Stimulated activated CD4-positive, alpha-beta T cell treated with anti-CD3 and anti-CD28 coated beads, Interleukin-2, amount 100 ng/mL, for 4 hours (primary cell): ENCODE results near the gene VSIR.
A peak's percentile ranks its signal among the peaks of the same experiment; 100 is the strongest.

Experiments used
- DNase-seq: peaks from one replicate; pipeline ENCODE4 v3.0.0-alpha.2; 2020; ENCODE audit warnings: low read depth

VSIR gene

DNA sequence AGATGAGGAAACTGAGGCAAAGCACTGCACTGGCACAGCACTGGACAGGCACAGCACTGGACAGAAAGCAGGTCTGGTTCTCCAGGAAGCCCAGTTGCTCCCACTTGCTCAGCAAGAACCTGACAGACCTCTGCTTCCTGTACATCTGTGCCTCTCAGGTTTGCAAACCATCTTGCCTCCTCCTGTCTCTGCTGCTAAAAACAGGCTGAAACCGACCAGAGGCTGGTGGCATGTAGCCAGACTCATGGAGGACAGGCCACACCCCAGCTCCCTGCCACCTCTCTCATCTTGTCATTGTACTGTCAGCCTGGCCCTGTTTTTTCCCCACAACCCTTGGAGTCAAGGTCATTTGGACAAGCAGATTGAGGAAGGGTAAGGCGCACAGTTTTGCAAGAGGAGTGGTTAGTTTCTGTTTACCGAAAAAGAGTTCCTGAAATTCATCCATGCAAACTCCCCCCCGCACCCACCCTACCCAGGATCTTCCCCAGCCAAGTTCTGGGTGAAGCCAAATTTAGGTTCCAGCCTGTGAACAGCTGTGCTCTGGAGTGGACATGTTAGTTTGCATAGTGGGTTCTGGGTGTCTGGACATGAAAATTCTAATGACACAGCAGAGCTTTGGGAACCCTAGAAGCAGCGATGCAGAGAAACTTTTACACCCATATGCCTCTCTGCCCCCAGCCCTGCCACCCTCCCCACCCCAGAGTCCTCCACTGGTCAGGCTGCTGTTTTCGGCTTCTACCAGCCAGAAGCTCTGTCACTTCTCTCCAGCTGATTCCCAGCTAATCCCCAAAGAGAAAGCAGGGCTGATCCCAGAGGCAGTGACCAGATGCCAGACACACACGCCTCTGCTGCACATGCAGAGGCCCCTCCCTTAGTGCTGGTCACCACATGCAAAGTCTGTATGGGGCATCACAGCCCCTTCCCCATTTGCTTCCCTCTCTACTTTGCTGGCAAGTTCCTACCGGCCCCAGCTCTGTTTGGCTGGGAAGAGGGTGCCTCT is 45.3 kb downstream of the VSIR start:
- DNase-seq = no peak

DNA sequence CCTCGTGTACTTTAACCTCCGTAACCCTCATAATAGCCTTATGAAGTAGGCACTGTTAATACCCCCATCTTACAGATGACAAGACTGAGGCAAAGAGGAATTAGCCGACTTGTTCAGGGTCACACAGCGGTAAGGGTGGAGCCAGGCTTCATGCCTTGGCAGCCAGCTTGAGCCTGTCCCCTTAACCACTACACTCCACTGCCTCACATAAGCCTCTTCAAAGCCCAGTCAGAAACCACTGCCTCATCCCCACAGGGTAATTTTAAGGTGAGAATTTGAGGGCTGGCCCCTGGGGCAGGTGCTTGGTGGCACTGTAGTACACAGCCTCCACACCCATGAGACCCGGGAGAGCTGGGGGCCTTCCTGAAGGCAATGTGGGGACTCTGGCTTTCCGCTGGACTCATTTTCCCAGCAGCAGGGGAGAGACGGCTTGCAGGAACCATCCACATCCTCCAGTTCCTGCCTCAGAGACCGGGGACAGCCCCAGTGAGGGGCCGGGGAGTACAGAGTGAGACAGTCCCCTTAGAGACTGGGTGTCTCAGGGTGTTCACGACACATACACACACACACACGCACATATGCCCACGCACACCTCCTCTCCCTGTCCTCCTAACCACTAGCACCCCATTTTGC is 46.1 kb downstream of the VSIR start:
- peak; percentile 70 for DNase-seq

DNA sequence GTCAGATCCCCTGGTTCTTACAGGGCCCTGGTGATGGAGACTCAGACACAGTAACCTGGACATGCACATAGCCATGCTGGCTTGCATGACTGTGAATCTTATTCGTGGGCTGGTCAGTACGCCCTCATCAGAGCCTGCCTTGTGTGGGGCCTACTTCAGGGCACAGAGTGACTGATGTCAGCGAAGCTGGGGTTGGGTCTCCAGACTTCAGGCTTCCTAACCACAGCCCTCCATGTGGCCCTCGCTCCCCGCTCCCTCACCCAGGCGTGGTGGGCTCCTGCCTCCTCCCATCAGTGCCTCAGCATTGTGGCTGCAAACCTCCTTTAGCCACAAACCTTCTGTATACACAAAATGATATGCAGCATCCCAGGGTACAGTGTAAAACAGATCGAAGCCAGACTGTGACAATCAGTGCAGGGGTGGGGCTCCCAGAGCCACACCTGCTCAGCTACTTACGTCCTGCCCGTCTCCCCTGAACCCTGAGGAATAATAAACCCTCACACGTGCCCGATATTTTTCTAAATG is 46.7 kb downstream of the VSIR start:
- no peak for DNase-seq

DNA sequence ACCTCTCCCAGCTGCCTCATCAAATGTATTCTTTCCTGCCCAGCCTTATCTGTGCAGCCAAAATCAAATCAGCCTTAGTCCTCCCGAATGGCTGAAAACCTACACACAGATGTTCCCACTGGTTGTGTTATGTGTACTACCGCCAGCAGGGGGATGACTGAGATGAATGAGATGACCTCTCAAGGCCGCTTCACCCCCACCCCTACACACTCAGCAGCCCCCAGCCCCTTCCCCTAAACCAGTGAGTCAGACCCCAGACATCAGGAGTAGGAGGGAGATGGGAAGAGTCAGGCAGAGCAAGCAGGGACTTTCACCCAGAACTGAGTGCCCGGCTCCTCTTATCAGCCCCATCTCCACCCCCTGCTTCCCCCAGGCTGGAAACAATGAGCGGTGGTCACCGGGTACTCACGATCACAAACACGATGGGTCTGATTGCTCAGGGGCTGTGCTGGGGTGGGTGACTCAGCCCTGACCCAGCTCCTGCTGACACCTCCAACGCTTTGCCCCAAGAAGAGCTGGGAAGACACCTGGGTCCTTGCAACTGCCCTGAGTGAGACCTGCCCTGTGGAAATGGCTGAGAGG is 47.2 kb downstream of the VSIR start:
- DNase-seq = peak; percentile 84

DNA sequence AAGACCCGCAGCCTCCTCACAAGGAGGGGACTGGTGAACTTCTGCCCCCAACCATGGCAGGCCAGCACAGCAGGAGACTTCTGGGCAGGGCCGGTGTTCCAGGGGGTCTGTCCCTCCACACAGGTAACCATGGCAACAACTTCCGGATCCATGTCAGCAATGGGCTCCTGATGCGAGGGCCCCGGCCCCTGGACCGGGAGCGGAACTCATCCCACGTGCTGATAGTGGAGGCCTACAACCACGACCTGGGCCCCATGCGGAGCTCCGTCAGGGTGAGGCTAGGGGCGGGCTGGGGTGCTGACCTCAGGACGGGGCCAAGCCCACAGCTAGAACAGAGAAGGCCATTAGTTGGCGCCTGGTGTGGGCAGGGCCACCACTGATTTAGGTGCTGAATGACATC is 48.1 kb downstream of the VSIR start:
- DNase-seq = no peak

DNA sequence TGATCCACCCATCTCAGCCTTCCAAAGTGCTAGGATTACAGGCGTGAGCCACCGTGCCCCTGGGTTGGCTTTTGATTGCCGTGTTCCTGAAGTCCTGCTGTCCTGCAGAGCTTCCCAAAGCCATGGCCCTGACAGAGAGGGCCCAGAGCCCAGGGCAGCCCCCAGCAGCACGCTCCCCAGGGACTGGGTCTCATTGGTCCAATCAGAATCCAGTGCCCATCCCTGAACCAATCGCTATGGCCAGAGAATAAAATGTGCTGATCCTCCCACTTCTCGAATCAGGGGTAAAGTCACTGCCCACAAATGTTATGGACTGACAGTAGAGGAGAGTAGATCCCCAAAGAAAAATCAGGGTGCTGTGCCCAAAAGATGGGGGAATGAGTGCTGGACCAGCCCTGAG is 48.8 kb downstream of the VSIR start:
- no peak for DNase-seq

DNA sequence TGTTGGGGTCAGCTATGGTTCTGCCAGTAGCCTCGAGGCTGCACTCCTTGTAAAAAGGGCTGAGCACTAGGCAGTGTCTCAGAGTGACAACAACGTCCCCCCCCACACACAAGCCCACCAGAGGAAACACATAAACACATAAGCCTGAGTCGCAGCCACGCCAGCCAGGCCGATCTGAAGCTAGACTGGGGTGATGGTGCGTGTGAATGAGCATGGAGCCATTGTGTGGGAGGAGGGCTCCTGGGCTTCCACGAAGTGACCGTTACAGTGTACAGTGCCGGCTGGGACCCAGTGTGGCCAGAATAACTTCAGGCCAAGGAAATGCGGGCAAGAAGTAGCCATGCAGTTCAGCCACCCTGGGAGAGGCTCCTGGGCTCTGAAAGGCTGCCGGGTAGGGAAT is 50.0 kb downstream of the VSIR start:
- DNase-seq = no peak

DNA sequence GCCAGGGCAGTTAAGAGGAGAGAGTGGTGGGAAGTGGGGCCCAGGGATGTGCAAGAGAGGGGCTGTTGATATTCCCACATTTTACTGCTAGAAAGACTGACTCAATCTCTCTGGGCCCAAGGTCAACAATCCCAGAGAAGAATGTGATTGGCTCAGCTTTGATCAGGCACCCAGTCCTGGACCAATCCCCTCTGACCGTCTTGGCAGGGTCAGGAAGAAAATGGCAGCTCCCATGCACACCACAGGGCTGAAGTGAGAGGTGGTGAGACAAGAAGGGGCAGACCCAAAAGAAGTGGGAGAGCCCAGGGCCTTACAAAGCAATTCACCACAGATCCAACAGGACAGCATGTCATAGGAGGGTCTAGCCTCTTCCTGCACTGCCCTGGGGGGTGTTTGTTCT is 50.5 kb downstream of the VSIR start:
- no peak for DNase-seq

DNA sequence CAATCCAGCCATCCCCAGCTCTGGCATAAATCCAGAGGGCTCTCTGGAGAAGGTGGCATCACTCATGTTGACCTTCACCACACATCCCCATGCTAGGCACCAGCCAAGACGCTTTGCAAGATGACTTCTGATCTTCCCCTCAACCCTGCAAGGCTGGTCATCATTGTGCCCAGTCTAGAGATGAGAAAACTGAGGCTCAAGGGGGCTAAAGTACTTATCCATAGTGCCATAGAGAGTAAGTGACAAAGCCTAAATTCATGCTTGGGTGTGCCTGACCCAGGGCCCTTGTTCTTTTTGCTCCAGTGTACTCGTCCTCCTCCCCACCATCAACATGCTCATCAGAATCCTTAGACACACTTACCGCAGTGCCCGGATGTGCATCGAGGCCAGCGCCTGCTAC is 52.0 kb downstream of the VSIR start:
- no peak for DNase-seq

DNA sequence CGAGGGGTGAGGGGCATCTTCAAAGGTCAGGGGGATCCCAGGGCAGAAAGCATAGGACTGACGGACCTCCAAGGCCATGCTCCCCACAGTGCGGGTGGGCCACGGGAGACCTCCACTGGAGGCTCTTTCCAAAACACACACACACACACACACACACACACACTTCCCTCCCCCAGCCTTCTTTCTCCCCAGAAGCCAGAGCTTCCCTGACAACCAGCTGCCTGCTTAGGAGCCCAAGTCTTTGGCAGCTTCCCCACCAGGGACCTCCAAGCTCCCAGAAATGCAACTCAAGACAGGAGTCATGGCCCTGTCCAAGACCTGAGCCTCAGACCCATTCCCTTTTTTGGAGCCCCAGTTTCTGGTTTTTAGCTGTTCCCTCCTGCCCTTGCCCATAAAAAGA is 53.0 kb downstream of the VSIR start:
- DNase-seq = no peak

DNA sequence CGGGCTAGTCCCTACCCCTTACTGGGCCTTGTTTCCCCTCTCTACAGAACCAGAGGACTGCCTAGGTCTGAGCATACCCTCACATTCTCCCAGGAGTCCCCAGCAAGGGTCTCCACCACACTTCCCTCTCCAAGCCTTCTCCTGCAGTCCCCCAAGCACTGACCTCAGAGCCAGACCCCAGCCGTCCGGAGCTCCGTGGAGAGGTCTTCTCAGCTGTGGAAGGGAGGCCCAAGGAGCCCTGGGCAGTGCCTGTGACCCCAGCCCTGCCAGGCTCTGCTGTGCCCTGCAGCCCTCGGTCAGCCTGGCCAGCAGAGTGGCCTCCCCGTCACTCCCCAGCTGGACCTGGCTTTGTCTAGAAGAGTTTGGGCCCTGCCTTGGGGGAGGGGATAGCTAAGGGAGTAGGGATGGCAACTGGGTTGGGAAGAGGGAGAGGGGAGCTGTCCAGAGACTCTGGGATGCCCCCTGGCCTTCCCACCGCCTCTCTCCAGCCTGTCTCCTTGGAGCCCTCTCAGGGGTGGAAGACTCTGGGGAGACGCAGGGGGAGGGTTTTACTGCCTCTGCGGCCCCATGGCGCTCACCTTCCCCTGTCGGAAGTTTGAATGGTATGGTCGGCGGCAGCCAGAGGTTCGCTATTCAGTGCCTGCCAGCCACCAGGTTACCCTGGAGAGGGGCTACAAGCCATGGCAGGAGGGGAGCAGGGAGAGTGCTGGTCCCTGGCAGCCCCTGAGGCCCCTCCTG is 53.7 kb downstream of the VSIR start, which contains the start of gene C10orf105:
Gene C10orf105, minus strand, starts transcription at position 315 of the 738 bp plus-strand sequence. CDS start 3,441 bp downstream, outside the sequence.
- DNase-seq = no peak

DNA sequence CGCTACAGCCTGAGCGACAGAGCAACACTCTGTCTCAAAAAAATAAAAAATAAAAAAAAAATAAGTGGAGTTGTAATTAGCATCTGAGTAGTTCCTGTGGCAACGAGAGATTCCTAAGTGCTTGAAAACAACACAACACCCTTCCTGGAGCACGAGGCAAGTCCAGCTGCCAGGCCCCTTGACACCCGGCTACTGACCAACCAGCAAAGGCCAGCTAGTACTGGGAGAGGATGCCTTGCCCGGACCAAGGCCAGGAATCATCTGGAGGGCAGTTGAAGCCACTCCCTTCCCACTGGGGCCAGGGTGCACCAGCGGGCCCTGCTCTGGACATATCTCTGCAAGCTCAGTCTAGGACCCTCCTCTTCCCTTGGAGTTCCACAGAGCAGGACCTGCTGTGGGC is 54.3 kb downstream of the VSIR start:
- no peak for DNase-seq

DNA sequence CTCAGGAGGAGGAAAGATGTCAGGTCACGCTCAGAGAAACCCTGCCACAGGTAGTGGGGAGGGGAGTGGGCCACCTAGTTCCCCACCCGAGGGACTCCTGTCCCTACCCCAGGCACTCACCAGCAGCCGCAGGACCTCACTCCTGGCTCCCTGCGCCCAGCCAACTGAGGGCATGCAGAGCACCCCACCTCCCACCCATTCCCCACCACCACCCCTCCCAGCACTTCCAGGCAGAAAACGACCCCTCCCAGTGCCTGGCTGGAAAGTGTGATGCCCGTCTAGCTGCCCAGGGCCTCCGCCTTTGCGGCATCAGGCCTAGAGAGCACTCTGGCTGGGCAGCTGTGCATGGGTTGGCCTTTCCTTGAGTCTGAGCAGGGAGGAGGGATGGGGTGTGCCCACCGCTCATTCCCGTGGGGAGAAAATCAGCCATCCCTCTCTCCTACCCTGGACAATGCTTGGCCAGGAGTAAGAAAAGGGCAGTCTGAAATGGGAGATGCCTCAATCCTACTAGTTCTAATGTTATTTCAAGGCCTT is 55.1 kb downstream of the VSIR start:
- DNase-seq = no peak

DNA sequence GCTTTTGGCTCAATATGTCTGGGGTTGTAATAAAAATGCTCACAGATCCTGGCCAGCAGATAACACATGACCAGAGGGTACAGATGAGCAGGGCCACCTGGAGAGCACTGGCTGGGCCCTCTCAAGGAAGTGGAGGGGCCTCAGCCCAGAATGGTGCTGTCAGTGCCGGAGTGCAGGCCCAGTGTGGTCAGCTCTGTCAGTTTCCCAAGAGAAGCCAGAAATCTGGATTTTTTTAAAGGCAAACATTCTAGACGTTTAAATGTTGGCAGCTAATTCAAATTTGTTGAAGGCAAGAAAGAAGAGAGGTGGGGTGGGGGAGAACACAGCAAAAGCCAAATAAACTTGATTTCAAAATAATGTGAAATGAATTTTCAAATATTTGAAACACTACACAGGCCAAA is 55.8 kb downstream of the VSIR start:
- DNase-seq = no peak

DNA sequence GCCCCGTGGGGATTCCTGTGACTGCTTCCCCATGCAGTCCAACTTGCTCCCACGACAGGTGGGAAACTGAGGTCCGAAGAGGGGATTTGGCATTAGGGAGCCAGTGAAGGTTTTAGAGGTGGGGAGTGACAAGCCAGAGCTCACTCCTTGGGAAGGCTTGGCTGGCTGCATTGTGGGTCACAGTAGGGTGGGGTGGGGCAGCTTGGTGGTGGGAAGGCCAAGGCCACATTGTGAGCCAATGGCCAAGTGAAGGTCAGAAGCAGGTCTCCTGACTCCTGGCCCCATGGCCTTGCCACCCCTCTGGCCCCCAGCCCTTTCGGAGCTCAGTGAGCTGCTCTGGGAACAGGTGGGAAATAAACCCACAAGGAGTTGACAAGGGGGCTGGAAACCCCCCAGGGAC is 56.3 kb downstream of the VSIR start:
- no peak for DNase-seq

DNA sequence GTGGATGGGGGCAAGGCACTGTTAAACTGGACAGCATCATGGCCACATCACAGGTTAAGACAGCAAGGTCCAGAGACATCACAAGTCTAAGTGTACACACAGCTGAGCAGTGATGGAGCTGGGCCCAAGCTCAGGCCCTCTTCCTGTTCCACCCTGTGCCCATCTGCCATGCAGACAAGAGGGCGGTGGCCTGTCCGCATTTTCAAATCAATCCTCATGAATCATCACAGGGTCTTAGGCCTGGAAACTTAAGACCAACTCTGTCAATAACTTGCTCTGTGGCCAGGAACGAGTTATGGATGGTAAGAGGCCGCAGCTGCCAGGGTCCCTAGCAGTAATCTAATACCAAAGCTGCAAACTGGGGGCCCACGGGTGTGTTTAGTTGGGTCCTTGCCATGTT is 56.9 kb downstream of the VSIR start:
- no peak for DNase-seq

DNA sequence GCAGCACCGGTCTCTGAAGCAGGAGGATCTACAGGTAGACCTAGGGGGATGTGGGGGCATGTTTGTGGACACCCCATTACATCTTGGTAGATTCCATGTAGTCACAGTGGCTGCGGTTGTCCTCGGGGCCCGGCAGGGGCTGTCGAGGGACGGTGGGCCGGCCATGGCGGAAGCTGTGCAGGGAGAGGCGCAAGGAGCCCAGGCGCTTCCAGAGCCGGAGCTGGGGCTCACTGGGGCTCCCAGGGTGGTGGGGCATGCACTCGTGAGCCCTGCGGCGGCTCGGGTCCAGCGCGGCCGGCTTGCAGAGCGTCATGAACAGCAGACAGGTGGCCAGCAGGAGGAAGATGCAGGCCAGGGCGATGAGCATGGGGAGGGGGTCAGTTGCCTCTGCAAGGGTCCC is 57.5 kb downstream of the VSIR start:
- DNase-seq = no peak

DNA sequence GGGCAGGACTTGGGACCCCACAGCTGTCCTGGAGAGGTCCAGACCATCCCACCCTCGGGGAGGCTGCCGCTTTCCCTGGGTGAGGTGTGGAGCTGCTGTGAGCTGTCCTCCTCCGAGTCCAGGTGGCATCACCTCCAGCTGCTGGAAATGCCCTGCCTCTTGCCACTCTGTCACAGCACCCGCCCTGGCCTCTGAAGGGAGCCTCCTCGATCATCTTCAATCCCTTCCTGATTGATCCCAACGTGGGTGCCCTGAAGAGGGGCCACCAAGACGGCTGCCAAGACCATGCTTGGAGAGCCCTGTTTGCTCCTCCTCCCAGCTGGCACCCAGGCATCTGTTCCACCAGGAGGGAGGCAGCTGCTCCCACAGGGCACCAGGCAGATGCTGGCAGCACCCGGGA is 58.3 kb downstream of the VSIR start:
- DNase-seq = no peak

DNA sequence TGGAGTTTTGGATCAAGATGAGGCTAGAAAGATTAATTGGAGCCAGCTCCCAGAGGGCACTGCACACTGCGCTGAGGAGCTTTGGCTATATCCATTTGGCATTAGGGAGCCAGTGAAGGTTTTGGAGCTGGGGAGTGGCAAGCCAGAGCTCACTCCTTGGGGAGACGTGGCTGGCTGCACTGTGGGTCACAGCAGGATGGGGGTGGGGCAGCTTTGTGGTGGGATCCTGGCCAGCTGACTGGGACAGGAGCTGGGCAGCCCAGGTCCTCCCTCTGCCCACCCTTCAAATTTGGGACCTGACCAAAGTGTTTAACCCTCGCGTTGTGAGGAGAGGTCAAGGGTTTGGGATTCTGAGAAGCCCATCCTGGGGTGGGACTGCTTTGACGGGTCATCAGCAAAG is 58.7 kb downstream of the VSIR start:
- no peak for DNase-seq

DNA sequence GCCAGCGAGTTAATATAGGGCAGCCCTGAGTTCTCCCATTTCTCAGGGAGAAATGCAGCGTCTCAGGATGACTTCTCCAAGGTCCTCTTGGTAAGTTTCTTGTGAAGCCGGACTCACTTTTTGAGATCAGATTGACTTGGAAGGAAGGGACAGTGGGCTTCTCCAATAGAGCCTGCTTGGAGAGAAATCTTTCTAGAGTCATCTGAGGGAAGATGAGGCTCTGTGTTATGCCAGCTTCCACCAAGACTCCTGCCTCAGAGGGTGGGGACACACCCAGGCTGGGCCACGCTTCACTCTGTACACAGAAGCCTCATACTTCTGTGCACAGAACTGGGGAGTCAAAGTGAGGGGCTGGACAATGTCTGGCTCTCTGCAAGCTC is 59.3 kb downstream of the VSIR start:
- DNase-seq = no peak

DNA sequence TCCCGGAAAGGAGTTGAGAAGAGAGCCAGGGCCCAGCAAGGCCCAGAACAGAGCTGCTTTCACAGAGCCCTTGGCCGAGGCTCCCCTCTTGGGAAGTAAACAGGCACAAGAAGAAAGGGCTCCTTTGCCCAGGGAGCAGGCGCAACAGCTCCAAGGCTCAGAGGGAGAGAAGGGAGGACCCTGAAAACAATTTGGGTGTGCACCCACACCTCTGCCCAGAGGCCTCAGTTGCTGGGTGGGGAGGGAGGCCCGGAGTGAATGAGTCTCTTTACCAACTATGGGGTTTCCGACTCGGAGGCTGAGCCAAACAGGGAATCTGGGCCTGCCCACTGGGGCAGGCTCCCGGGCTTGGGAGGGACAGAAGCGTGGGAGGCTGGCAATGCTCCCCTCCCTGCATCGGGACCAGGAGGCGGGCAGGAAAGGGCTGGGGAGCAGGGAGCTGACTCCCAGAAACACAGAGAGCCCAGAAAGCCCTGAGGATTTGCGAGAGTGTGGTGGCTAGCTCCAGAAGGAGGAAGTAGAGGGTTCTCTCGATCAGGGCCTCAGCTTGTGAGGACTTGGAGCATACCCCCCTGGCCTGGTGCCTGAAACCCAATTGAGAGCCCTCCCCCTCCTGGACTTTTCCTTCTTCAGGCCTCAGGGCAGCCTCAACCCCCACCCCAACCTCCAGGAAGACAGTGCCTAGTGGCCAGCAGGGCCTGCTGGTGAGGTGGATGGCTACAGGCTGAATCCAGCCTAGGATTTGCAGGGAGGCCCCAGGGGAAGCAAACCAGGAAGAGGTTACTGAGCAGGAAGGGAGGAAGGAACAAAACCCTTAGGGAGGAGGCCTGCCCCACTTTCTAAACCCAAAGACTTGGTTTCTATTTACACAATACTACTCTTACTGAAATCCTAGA is 59.9 kb downstream of the VSIR start:
- no peak for DNase-seq
